Osteoblast (primary cell): ENCODE measurements around the gene PRM1. TPM values are rescaled to one million over a fixed set of nuclear protein-coding genes. Genes with fewer than 3 reads are reported as not detected.

Experiments used
- DNase-seq: peaks from one replicate; pipeline ENCODE4 v3.0.0; 2011; ENCODE audit warnings: low spot score, mixed read lengths; ENCODE audit not compliant: insufficient read length; ENCODE audit errors: missing footprints
- H2AFZ ChIP-seq: 2 replicates; pipeline ENCODE4 v1.6.0; 2011; ENCODE audit warnings: mild to moderate bottlenecking, low read length
- H3K27ac ChIP-seq: 2 replicates; pipeline ENCODE4 v1.5.1; 2011; ENCODE audit warnings: mild to moderate bottlenecking, low read depth, low read length, moderate library complexity
- H3K27me3 ChIP-seq: 2 replicates; pipeline ENCODE4 v1.6.0; 2012; ENCODE audit warnings: mild to moderate bottlenecking, control low read depth, inconsistent platforms, low read length, moderate library complexity; ENCODE audit not compliant: insufficient read depth
- H3K36me3 ChIP-seq: 2 replicates; pipeline ENCODE4 v1.5.1; 2011; ENCODE audit warnings: mild to moderate bottlenecking, low read length, control low read depth, moderate library complexity; ENCODE audit not compliant: insufficient read depth
- H3K4me1 ChIP-seq: 2 replicates; pipeline ENCODE4 v1.5.1; 2011; ENCODE audit warnings: mild to moderate bottlenecking, low read length, control low read depth, moderate library complexity; ENCODE audit not compliant: insufficient read depth
- H3K4me2 ChIP-seq: 2 replicates; pipeline ENCODE4 v1.6.0; 2011; ENCODE audit warnings: mild to moderate bottlenecking, low read length; ENCODE audit not compliant: insufficient read depth
- H3K4me3 ChIP-seq: fragments of 200-600 bp; sonication (generic); 3 replicates; pipeline ENCODE4 v1.5.1; 2012; ENCODE audit warnings: mild to moderate bottlenecking, low read length, inconsistent platforms; ENCODE audit not compliant: insufficient read depth
- H3K79me2 ChIP-seq: 2 replicates; pipeline ENCODE4 v1.6.0; 2012; ENCODE audit warnings: mild to moderate bottlenecking, low read length, control low read depth, inconsistent platforms; ENCODE audit not compliant: insufficient read depth
- H3K9me3 ChIP-seq: 2 replicates; pipeline ENCODE4 v1.5.1; 2011; ENCODE audit warnings: low read depth, low read length, control low read depth
- H4K20me1 ChIP-seq: 2 replicates; pipeline ENCODE4 v1.6.0; 2012; ENCODE audit warnings: mild to moderate bottlenecking, low read length, control low read depth; ENCODE audit not compliant: insufficient read depth
- CTCF ChIP-seq: IDR thresholded peaks from 2 replicates; pipeline ENCODE4 v1.5.1; 2011; ENCODE audit warnings: mild to moderate bottlenecking, low read depth, low read length, moderate library complexity; ENCODE audit errors: extremely low read depth
- total RNA-seq: library from RNA; depleted of rRNA; stranded (reverse); fragments of >200 nt; gene quantifications from 2 replicates; pipeline ENCODE4 v1.2.3, GENCODE V29; 2012

Gene PRM1
- total RNA-seq, 1 donor: not detected

DNA sequence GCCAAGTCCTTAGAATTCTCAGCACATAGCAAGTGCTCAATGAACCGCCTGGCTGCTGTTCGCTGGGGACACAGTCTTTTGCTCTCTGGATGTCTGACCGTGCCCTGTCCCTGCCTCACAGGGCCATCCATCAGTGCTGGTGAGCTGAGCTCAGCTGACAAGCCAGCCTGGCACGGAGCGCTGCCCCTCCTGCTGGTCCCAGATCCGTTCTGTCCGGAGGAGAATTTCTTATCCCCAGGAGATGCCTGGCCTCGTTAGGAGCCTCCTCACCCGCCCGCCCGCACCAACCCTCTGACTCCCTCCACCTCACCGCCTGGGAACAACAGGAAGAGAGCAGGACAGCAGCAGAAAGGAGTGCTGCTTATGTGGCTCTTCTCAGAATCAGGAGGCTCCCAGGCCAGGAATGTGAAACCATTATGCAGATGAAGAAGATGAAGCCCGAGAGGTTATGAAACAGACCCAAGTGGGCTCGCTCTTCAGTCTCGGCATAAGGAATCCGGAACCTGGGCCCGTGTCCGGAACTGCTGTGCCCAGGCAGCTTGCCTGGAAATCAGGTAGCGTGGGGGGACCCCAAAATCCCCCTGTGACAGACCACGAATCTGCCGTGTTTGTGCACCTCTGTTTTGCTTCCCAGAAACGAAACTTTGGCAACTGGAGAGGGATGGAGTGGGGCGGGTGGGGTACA is 35.3 kb upstream of the PRM1 start:
- Histone ChIP-seq H3K36me3 (no peaks in the 10 kb centered on the region), H3K4me2 (no peak overlapping the region), H3K4me1 (peaks cover 12% of the 10 kb centered on the region), H3K9me3 (no peaks in the 10 kb centered on the region), H3K79me2 (no peaks in the 10 kb centered on the region), H2AFZ (no peak overlapping the region), H4K20me1 (no peaks in the 10 kb centered on the region), H3K27me3 (no peaks in the 10 kb centered on the region), H3K4me3 (no peak overlapping the region), H3K27ac (no peak overlapping the region)
- no peak for TF ChIP-seq CTCF
- peak; percentile 53 for DNase-seq

DNA sequence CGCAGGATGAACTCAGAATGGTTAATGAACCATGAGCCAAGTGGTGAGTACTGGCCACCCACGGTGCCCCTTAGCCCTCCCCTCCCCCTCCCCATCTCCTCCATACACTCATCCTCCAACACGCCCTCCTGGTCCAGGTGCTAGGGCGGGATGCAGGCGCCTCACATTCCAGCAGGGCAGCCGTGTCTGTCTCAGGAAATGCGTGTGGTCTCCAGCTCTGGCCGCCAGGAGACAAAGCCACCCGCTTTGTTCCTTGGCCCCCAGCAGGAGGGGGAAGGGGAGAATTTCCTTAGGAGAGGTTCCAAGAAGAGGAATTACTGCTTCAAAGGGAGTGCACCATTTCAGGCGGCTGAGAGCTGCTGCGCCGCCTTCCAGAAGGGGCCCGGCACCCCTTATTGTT is 34.4 kb upstream of the PRM1 start:
- peak; percentile 49 for DNase-seq
- no peaks in the 10 kb centered on the region for H4K20me1 ChIP-seq
- H3K27me3 ChIP-seq: no peaks in the 10 kb centered on the region
- peaks cover 12% of the 10 kb centered on the region for H3K4me1 ChIP-seq
- H2AFZ ChIP-seq: no peak overlapping the region
- no peak for TF ChIP-seq CTCF
- H3K4me3 ChIP-seq: no peak overlapping the region
- H3K4me2 ChIP-seq: no peak overlapping the region
- no peak overlapping the region for H3K27ac ChIP-seq
- H3K36me3 ChIP-seq: no peaks in the 10 kb centered on the region
- no peaks in the 10 kb centered on the region for H3K79me2 ChIP-seq
- no peaks in the 10 kb centered on the region for H3K9me3 ChIP-seq

GRCh38 chr16:11314309-11314894 is 33.3 kb upstream of the PRM1 start:
- Histone ChIP-seq H3K27ac (no peak overlapping the region), H3K27me3 (no peaks in the 10 kb centered on the region), H3K4me2 (no peak overlapping the region), H3K4me1 (peaks cover 12% of the 10 kb centered on the region), H3K4me3 (no peak overlapping the region), H3K9me3 (no peaks in the 10 kb centered on the region), H3K36me3 (no peaks in the 10 kb centered on the region), H4K20me1 (no peaks in the 10 kb centered on the region), H3K79me2 (no peaks in the 10 kb centered on the region), H2AFZ (no peak overlapping the region)
- no peak for TF ChIP-seq CTCF
- DNase-seq: no peak

DNA sequence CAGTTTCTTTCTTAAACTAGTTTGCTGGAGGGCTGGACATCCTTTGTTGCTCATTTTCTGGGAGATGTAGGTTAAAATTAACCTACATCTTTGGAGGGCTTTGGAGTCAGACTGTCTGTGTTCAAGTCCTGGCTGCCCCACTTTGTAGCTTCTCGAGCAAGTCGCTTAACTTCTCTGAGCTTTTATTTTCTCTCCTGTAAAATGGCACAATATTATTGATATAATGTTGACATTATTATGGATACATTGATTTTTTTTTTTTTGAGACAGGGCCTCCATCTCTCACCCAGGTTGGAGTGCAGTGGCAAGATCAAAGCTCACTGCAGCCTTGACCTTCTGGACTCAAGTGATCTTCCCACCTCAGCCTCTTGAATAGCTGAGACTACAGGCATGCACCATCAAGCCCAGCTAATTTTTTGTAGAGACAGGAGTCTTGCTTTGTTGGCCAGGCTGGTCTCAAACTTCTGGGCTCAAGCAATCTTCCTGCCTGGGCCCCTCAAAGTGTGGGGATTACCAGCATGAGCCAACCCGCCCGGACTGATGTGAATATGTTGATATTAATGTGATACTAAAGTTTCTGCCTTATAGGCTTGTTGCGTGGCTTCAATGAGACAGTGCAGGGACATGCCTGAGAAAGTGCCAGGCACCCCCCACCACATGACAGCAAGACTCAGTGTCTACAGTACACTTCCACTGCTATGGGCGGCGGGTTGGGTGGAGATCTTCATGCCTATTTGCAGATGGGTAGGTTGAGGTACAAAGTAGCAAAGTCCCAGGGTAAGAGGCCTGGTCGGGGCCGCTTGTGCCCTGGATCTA is 32.6 kb upstream of the PRM1 start:
- no peak overlapping the region for H3K27ac ChIP-seq

More for the DNA sequence above, 32.6 kb upstream of the PRM1 start:
- H4K20me1 ChIP-seq: no peaks in the 10 kb centered on the region
- H3K27me3 ChIP-seq: no peaks in the 10 kb centered on the region
- H2AFZ ChIP-seq: no peak overlapping the region
- H3K9me3 ChIP-seq: no peaks in the 10 kb centered on the region
- peak; percentile 55 for DNase-seq
- H3K36me3 ChIP-seq: no peaks in the 10 kb centered on the region
- no peak for TF ChIP-seq CTCF
- H3K4me2 ChIP-seq: no peak overlapping the region
- peaks cover 12% of the 10 kb centered on the region for H3K4me1 ChIP-seq
- no peak overlapping the region for H3K4me3 ChIP-seq
- H3K79me2 ChIP-seq: no peaks in the 10 kb centered on the region
